IPS-20b (cell line): ENCODE results near the gene ESRP2.

Experiments used
- H3K27ac ChIP-seq: one replicate; pipeline ENCODE4 v1.5.1; 2013; ENCODE audit warnings: low read length
- H3K27me3 ChIP-seq: 2 replicates; pipeline ENCODE4 v1.6.1; 2013; ENCODE audit warnings: mild to moderate bottlenecking, low read length, inconsistent platforms; ENCODE audit not compliant: insufficient read depth
- H3K36me3 ChIP-seq: 2 replicates; pipeline ENCODE4 v1.6.1; 2013; ENCODE audit warnings: low read depth, mild to moderate bottlenecking, inconsistent platforms, low read length, moderate library complexity; ENCODE audit not compliant: insufficient read depth
- H3K4me1 ChIP-seq: 2 replicates; pipeline ENCODE4 v1.6.1; 2013; ENCODE audit warnings: mild to moderate bottlenecking, control low read depth, inconsistent platforms, low read length, moderate library complexity; ENCODE audit not compliant: insufficient read depth
- H3K4me3 ChIP-seq: 2 replicates; pipeline ENCODE4 v1.5.1; 2013; ENCODE audit warnings: mild to moderate bottlenecking, low read length, inconsistent platforms
- H3K9ac ChIP-seq: 2 replicates; pipeline ENCODE4 v1.6.1; 2013; ENCODE audit warnings: low read depth, mild to moderate bottlenecking, inconsistent platforms, low read length, moderate library complexity
- H3K9me3 ChIP-seq: 2 replicates; pipeline ENCODE4 v1.6.1; 2013; ENCODE audit warnings: mild to moderate bottlenecking, low read depth, low read length, inconsistent platforms; ENCODE audit not compliant: insufficient read depth

ESRP2 gene

DNA sequence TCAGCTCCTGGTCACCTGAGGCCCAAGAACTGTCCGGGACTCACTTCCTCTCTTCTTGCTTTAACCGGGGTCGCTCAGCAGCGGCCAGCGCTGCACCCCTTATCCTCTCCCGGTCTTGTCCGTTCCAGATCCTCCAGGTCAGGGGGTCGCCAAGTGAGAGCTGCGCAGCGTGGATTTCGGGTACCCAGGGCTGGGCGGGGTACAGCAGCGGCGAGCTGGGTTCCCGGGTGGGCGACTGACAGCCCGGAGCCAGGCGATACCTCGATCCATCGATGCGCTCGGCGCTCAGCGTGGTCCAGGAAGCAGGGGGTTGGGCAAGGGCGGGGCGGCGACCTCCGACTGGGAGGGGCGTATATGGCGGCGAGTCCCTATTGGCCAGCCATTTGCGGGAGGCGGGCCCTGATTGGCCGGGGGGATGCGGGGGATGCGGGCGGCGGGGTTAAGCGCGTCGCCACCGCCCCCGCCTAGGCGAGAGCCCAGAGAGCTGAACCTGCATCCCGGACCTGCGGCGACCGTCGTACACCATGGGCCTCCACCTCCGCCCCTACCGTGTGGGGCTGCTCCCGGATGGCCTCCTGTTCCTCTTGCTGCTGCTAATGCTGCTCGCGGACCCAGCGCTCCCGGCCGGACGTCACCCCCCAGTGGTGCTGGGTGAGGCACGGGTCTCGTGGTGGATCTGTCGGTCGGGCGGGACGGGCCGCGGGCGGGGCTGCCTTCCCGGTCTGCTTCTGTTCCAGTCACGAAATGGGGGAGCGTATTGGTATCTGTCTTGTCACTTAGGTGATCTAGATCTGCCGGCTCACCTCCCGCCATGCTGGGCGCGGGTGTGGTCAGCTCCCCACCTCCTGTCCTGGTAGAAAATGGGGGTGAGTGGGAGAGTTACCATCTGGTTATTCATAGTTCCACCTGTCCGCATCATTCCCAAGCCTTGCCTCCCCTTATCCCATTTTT is 9.3 kb upstream of the ESRP2 start, which contains the start of gene PLA2G15:
TSS of gene PLA2G15 (plus strand) at position 471 of the 951 bp plus-strand sequence. CDS start at position 525, 54 bp downstream.
- Histone ChIP-seq H3K27ac (no peak within 1 kb of the TSS), H3K9me3 (no peaks in the 10 kb centered on the region), H3K4me3 (peak within 1 kb of the TSS; percentile 83), H3K36me3 (no peaks in the 10 kb centered on the region), H3K4me1 (peaks cover 4% of the 10 kb centered on the region; the same call in 1 of the 2 replicates), H3K9ac (peak within 1 kb of the TSS; percentile 76), H3K27me3 (peaks cover 22% of the 10 kb centered on the region)

- H3K36me3 ChIP-seq = no peaks in the 10 kb centered on the region
- H3K4me3 ChIP-seq = peak overlapping the region; percentile 83
- H3K27ac ChIP-seq = no peak overlapping the region
- H3K9me3 ChIP-seq = no peaks in the 10 kb centered on the region
- peaks cover 4% of the 10 kb centered on the region; the same call in 1 of the 2 replicates for H3K4me1 ChIP-seq
- H3K9ac ChIP-seq = peak overlapping the region; percentile 52; the same call in 1 of the 2 replicates
- H3K27me3 ChIP-seq = peaks cover 25% of the 10 kb centered on the region
Measured at GRCh38 chr16:68244481-68244902, 8.6 kb upstream of the ESRP2 start.

- Histone ChIP-seq H3K9ac (no peak overlapping the region), H3K4me3 (no peak overlapping the region), H3K9me3 (no peaks in the 10 kb centered on the region), H3K4me1 (peaks cover 4% of the 10 kb centered on the region; the same call in 1 of the 2 replicates), H3K27me3 (peaks cover 35% of the 10 kb centered on the region), H3K36me3 (no peaks in the 10 kb centered on the region), H3K27ac (no peak overlapping the region)
Measured at GRCh38 chr16:68242926-68243858, 7.3 kb upstream of the ESRP2 start.

- no peaks in the 10 kb centered on the region for H3K36me3 ChIP-seq
- H3K4me1 ChIP-seq = peaks cover 4% of the 10 kb centered on the region; the same call in 1 of the 2 replicates
- H3K9ac ChIP-seq = no peak overlapping the region
- H3K9me3 ChIP-seq = no peaks in the 10 kb centered on the region
- no peak overlapping the region for H3K4me3 ChIP-seq
- peaks cover 35% of the 10 kb centered on the region for H3K27me3 ChIP-seq
- H3K27ac ChIP-seq = no peak overlapping the region
Measured at GRCh38 chr16:68242085-68242484, 6.2 kb upstream of the ESRP2 start.

DNA sequence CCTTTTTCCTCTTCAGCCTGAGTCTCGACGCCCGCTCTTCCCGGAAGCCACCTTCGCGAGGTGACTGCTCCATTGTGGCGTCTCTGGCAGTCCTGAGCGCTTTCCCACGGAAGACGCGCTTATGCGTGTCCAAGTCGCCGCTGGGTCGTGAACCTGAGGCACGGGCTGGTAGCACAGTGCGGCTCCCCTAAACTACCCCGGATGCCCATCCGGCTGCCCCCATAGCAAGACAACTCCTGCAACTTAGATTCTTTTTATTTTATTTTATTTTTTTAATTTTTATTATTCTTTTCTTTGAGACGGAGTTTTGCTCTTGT is 2.1 kb upstream of the ESRP2 start:
- H3K36me3 ChIP-seq = peaks cover 4% of the 10 kb centered on the region; the same call in 1 of the 2 replicates
- peak overlapping the region; percentile 81 for H3K27ac ChIP-seq
- H3K9ac ChIP-seq = peak overlapping the region; percentile 69; the same call in 1 of the 2 replicates
- H3K4me1 ChIP-seq = peaks cover 8% of the 10 kb centered on the region; the same call in 1 of the 2 replicates
- H3K4me3 ChIP-seq = peak overlapping the region; percentile 67
- peaks cover 43% of the 10 kb centered on the region for H3K27me3 ChIP-seq
- H3K9me3 ChIP-seq = no peaks in the 10 kb centered on the region

GRCh38 chr16:68237243-68238028 is 1.5 kb upstream of the ESRP2 start:
- Histone ChIP-seq H3K9ac (peak overlapping the region; percentile 92), H3K4me3 (peak overlapping the region; percentile 76), H3K27ac (peak overlapping the region; percentile 81), H3K4me1 (peaks cover 8% of the 10 kb centered on the region; the same call in 1 of the 2 replicates), H3K9me3 (no peaks in the 10 kb centered on the region), H3K27me3 (peaks cover 43% of the 10 kb centered on the region), H3K36me3 (peaks cover 9% of the 10 kb centered on the region)

DNA sequence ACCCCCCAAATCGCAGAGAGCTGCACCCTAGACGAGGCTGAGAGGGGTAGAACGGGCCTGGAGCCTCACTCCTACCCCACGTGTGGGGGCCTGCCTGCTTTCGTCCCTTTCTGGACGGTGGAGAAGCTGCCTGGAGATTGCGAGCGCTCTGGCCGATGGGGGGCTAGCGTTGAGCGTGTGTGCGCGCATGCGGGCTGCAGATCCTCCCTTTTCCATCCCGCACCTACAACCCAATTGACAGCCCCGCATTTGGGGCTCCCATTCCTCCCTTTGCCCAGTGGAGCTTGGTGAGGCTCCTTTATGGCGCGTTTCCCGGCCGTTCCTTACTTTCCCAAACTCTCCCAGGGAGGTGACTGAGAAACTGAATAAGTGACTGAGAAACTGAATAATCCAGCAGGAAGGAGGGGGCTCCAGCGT is 907 bp upstream of the ESRP2 start:
- H3K4me1 ChIP-seq = peaks cover 8% of the 10 kb centered on the region; the same call in 1 of the 2 replicates
- no peaks in the 10 kb centered on the region for H3K9me3 ChIP-seq
- peaks cover 43% of the 10 kb centered on the region for H3K27me3 ChIP-seq
- peak overlapping the region; percentile 7 for H3K27ac ChIP-seq
- H3K9ac ChIP-seq = peak overlapping the region; percentile 92
- peak overlapping the region; percentile 76 for H3K4me3 ChIP-seq
- H3K36me3 ChIP-seq = peaks cover 15% of the 10 kb centered on the region

DNA sequence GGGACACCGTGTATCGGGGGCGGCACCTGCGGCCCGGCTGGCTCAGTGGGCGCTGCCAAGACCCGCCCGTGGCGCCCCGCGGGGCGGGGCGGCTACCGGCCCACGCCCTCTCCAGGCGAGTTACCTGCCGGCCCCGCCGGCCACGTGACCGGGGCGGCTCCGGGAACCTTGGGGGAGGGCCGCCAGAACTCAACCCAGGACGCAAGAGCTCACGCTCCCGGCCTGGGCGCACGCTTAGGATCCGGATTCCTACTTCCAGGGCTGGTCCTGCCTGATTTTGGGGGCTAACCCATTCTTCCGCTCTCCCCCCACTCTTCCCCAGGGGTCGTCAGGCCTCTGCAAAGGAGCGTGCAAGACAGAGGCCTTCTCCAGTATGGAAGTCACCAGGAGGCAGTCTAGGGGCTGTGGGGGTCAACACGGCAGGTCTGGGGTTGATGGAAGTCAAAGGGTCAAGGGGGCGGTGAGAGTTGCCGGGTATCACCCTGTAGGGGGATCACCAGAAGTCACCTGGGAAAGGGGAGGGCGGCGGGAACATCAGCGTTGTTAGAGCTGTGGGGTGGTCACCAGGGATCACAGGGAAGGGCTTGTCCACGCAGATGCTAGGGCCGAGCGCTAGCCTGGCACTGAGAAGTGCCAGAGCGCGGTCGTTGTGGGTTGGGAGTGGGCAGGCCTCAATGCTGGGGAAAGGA is 354 bp upstream of the ESRP2 start:
- Histone ChIP-seq H3K36me3 (peaks cover 21% of the 10 kb centered on the region), H3K4me3 (peak overlapping the region; percentile 76), H3K4me1 (peaks cover 8% of the 10 kb centered on the region; the same call in 1 of the 2 replicates), H3K27ac (peak overlapping the region; percentile 7), H3K9me3 (no peaks in the 10 kb centered on the region), H3K27me3 (peaks cover 43% of the 10 kb centered on the region), H3K9ac (peak overlapping the region; percentile 92)

- no peak overlapping the region for H3K27ac ChIP-seq
- H3K4me1 ChIP-seq = peaks cover 8% of the 10 kb centered on the region; the same call in 1 of the 2 replicates
- peak overlapping the region; percentile 92 for H3K9ac ChIP-seq
- H3K27me3 ChIP-seq = peaks cover 43% of the 10 kb centered on the region
- H3K4me3 ChIP-seq = peak overlapping the region; percentile 76
- peaks cover 31% of the 10 kb centered on the region for H3K36me3 ChIP-seq
- no peaks in the 10 kb centered on the region for H3K9me3 ChIP-seq
Measured at GRCh38 chr16:68235108-68235886, 630 bp downstream of the ESRP2 start.
